ENCODE measurements around the gene RAB34.
"Not testable (repeated sequence)": the region's sequence is repeated elsewhere in the genome, so short reads cannot be mapped to it uniquely, and the experiment has no call there.

The RAB34 gene

DNA sequence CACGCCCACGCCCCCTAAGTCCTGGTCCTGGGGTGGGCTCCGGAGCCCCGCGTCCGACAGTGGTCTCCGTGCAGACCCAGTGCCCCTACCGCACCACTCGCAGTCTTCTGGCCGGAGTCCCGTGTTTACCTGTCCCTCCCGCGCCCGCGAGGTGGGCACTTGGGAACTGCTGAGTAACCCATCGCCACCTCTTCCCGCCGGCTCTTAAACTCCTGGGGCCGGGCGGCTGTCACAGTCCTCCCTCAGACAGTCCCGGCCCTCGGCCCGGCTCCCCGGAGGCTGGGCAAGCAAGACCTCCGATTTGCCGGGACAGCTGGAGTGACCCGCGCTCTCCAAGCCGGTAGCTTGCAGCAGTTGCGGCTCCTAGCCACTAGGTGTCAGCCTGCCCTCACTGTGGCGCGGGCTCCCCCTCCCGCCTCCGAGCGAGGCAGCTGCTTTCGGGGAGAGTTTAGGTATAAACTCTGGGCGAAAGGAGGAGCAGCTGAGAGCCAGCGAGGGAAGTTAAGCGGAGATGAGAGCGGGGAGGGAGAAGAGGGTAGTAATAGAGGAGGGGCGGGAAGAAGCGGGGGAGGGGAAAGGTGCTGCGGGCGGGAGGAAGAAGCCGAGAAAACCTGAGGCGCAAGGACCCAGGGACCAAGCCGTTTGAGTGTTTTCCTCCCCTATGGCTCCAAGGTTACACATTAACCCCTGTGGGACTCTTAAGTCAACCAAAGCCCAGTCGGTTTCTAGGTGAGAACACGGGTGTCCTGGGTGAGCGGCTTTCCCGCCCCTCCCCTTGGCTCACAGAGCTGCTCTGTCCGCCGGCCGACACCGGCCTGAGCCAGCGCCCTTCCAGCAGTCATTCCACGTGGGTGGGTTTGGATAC lies 9.2 kb upstream of the RAB34 start:
- peak; percentile 92 for DNase-seq

- peak; percentile 76 for DNase-seq
Observed at GRCh38 chr17:28726226-28726626, 8.6 kb upstream of the RAB34 start, which contains the start of gene TLCD1. Gene TLCD1 (minus strand): TSS chr17:28726233. CDS start chr17:28726097, 136 bp downstream.

- DNase-seq, result no peak
Observed at GRCh38 chr17:28725660-28726225, 8.1 kb upstream of the RAB34 start.

GRCh38 chr17:28725166-28725659 lies 7.5 kb upstream of the RAB34 start:
- peak; percentile 37 for DNase-seq

- no peak for DNase-seq
Observed at GRCh38 chr17:28724500-28725165, 7.0 kb upstream of the RAB34 start.

GRCh38 chr17:28723836-28724499 lies 6.3 kb upstream of the RAB34 start:
- not testable (repeated sequence) for DNase-seq

DNA sequence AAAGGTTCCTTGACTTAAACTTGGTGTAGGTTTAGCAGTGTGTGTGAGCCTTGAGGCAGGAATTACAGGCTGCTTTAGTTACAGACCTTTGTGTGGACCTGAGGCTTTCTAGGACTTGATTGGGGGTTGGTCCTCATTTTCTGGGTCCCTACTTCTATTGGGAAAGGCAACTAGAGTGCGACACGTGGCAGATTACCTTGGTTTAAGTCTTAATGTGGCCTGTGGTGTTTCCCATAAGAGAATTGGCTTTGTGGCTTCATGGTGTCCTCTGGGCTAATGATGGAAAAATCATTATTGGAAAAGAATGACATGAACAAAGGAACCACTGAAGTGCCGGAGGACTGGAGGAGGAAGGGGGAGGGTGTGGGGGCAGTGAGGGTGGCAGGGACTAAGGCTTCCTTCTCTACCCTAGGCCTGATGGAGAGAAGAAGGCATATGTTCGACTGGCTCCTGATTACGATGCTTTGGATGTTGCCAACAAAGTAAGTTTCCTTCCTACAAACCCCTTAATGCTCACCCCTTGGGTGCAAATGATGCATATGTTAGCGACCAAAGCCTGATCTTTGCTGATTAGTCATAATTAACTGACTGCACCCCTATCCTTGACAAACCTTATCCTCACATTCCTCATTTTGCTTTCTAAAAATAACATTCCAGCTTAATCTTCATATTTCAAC lies 5.6 kb upstream of the RAB34 start:
- no peak for DNase-seq

- no peak for DNase-seq
Observed at GRCh38 chr17:28722417-28723158, 4.9 kb upstream of the RAB34 start.

- not testable (repeated sequence) for DNase-seq
Observed at GRCh38 chr17:28720997-28721329, 3.3 kb upstream of the RAB34 start.

- DNase-seq, result no peak
Observed at GRCh38 chr17:28720247-28720996, 2.8 kb upstream of the RAB34 start.

DNA sequence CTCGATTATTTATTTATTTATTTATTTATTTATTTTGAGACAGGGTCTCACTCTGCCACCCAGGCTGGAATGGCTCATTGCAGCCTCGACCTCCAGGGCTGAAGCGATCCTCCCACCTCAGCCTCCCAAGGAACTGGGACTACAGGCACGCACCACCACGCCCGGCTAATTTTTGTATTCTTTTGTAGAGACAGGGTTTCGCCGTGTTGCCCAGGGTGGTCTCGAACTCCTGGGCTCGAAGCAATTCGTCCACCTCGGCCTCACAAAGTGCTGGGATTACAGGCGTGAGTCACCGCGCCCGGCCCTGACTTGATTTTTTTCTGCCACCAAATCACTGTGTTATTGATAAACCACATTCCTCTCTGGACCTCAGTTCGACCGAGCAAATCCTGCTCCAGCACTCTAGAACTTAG lies 1.4 kb upstream of the RAB34 start:
- DNase-seq, result no peak

DNA sequence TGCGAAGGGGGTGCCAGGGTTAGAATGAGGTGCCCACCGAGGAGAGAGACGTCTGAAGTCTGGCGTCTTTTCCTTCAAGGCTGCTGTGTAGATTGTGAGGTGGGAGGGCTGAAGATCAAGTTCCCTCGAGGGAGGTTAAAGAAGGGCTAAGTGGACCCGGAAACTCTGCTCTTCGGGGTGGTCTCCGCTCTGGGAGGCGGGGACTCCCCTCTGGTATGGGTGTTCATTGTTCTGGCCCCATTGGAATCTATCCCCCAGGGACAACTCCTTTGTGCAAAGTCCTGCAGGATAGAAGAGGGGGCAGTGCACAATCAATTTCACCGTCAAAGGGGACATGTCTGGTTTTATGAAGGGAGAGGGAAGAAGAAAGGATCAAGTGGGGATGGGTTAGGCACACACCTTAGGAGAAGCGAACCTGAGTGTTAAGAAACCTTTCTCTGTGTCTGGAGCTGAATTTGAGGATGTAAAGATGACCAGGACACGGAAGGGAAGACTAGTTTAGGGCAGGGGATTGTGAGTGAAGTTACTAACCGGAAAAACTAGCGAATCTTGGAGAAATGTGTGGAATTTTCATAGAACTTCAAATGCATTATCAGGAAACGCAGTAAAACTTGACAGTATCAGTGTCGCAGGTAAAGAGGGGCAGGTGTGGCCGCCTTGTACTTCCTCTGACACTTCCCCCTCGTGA lies 809 bp upstream of the RAB34 start:
- DNase-seq, result no peak

DNA sequence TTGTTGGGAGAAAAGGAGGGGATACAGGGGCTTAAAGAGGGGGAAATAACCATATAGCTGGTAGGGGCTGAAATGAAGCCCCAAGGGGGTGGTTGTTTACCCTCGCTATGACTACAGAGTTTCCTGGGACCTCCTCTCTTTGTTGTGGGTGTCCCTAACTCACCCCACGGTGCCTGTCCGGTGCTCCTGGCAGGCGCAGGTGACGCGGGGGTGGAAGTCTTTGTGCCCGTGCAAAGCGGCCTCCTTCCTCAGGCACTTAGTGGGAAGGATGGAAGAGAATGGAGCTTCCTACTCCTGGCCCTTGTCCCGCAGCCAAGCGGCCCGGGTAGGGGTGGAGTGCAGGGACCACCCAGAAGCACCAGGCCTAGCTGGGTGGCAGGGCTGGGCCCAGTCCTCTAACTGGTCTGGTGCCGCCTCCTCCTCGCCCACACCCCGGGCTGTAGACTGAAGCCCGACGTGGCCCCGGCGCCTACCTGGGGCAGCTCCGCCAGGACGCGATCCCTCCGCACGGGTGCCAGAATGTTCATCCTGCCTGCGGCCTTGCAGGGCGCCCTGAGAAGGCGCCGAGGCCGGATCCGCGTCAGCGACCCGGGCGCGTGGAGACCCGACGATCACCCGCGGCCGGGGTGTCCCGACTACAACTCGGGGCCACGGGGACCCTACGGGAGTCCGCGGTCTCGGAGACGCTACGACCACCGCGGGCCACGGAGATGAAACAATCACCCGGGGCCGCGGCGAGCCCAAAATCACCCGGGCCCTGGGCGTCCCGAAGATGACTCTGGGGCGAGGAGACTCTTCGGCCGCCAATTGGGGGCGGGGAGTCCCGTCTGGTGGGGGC lies 709 bp downstream of the RAB34 start:
- DNase-seq, result no peak

DNA sequence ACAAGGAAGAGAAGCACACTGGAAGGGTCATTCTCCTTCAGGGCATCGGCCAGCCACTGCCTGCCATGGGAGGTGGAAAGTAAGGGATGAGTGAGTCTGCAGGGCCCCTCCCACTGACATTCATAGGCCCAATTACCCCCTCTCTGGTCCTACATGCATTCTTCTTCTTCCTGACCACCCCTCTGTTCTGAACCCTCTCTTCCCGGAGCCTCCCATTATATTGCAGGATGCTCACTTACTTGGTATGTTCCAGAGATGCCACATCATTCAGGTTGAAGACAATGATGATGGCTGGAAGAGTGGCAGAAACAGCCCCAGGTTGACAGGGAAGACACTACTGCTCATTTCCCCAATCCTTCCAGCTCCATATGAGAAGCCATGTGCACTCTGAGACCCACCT lies 2.5 kb downstream of the RAB34 start:
- no peak for DNase-seq

- DNase-seq, result no peak
Observed at GRCh38 chr17:28714281-28714680, 3.4 kb downstream of the RAB34 start.

- no peak for DNase-seq
Observed at GRCh38 chr17:28712705-28713415, 4.8 kb downstream of the RAB34 start.

DNA sequence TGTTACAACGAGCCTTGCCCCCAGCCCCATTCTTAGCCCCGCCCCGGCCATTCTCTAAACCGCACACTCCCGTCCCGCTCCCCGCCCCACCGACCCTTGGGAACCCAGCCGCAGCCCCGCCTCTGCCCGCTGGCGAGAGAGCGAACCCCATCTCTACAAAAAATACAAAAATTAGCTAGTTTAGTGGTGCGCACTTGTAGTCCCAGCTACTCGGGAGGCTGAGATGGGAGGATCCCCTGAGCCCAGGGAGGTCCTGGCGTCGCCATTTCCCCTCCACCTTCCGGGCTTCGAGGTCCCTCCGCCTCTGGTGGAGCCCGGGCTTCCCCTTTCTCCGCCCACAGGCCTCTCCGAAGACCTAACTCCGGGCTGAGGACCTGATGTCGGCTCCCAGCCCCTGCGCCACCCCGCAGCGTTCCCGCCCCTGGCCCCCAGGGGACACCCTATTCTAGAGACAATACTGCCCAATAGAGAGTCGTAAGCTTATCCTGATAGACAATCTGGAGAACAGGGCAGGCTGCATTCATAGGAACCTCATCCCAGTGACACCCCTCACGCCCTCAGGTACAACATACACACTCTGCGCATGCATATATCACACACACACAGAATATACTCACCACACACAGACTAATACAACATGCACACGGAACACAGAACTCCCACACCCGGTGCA lies 5.5 kb downstream of the RAB34 start:
- DNase-seq, result peak; percentile 63

DNA sequence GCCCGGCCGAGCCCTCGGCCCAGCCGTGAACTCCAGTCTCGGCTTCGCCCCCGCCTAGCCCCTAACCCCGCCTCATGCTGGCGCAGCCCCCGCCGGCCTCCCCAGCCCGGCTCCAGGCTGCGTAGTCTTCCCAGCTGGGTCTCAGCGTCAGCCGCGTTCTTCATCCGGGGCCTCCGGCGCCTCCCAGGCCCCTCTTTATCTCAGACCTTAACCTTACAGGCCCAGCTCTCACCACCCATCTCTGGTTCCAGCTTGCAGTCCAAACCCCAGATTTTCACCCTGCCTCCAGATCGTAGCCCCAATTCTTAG lies 6.0 kb downstream of the RAB34 start, which contains the start of gene PROCA1:
Gene PROCA1, minus strand, starts transcription at position 166 of the 309 bp plus-strand sequence. CDS start 228 bp downstream, outside the sequence.
- no peak for DNase-seq
